KMS-11 (cell line): ENCODE results near the gene USP6.
"Not testable (repeated sequence)": the region's sequence is repeated elsewhere in the genome, so short reads cannot be mapped to it uniquely, and the experiment has no call there.

Source experiments
- H2AFZ ChIP-seq: fragments of 200-600 bp; sonication (generic); 2 replicates; pipeline ENCODE4 v1.6.1; 2016; ENCODE audit warnings: antibody characterized with exemption, mixed run types, low read depth
- H3K27ac ChIP-seq: fragments of 200-600 bp; sonication (generic); 2 replicates; pipeline ENCODE4 v1.6.1; 2016; ENCODE audit warnings: mild to moderate bottlenecking, mixed run types
- H3K27me3 ChIP-seq: fragments of 200-600 bp; sonication (generic); 2 replicates; pipeline ENCODE4 v1.6.1; 2017; ENCODE audit warnings: mild to moderate bottlenecking, low read depth, mixed run types, moderate library complexity; ENCODE audit not compliant: insufficient read depth
- H3K36me3 ChIP-seq: fragments of 200-600 bp; sonication (generic); 2 replicates; pipeline ENCODE4 v1.6.1; 2017; ENCODE audit warnings: mild to moderate bottlenecking, mixed run types; ENCODE audit not compliant: insufficient read depth
- H3K4me1 ChIP-seq: fragments of 200-600 bp; sonication (generic); 2 replicates; pipeline ENCODE4 v1.6.1; 2016; ENCODE audit warnings: mild to moderate bottlenecking, low read depth, mixed run types; ENCODE audit not compliant: poor library complexity, severe bottlenecking
- H3K4me2 ChIP-seq: fragments of 200-600 bp; sonication (generic); 2 replicates; pipeline ENCODE4 v1.7.0; 2016; ENCODE audit warnings: mild to moderate bottlenecking, mixed run types
- H3K4me3 ChIP-seq: fragments of 200-600 bp; sonication (generic); IDR thresholded peaks from 2 replicates; pipeline ENCODE4 v1.6.1; 2017; ENCODE audit warnings: low read depth, low read length, mixed read lengths; ENCODE audit not compliant: insufficient read depth
- H3K79me2 ChIP-seq: fragments of 200-600 bp; sonication (generic); 2 replicates; pipeline ENCODE4 v1.6.1; 2016; ENCODE audit warnings: low read depth, mixed run types; ENCODE audit not compliant: insufficient read depth
- H3K9ac ChIP-seq: fragments of 200-600 bp; sonication (generic); 2 replicates; pipeline ENCODE4 v1.6.1; 2016; ENCODE audit warnings: mild to moderate bottlenecking, mixed run types
- H4K20me1 ChIP-seq: fragments of 200-600 bp; sonication (generic); 2 replicates; pipeline ENCODE4 v1.6.1; 2016; ENCODE audit warnings: mild to moderate bottlenecking, mixed run types; ENCODE audit not compliant: insufficient read depth
- CTCF ChIP-seq: fragments of 200-600 bp; sonication (generic); conservative IDR thresholded peaks from 2 replicates; pipeline ENCODE4 v1.6.1; 2017; ENCODE audit warnings: low read depth, mild to moderate bottlenecking, antibody characterized with exemption, low read length, moderate library complexity, mixed read lengths

The USP6 gene

GRCh38 chr17:5131146-5131715, 15.4 kb downstream of the USP6 start:
- Histone ChIP-seq H3K4me1 (no peaks in the 10 kb centered on the region), H3K27ac (no peak overlapping the region), H3K79me2 (no peaks in the 10 kb centered on the region), H3K27me3 (no peaks in the 10 kb centered on the region), H3K9ac (no peak overlapping the region), H3K4me2 (no peak overlapping the region), H3K36me3 (no peaks in the 10 kb centered on the region), H3K4me3 (no peak overlapping the region), H4K20me1 (no peaks in the 10 kb centered on the region), H2AFZ (no peak overlapping the region)
- TF ChIP-seq CTCF: no peak

DNA sequence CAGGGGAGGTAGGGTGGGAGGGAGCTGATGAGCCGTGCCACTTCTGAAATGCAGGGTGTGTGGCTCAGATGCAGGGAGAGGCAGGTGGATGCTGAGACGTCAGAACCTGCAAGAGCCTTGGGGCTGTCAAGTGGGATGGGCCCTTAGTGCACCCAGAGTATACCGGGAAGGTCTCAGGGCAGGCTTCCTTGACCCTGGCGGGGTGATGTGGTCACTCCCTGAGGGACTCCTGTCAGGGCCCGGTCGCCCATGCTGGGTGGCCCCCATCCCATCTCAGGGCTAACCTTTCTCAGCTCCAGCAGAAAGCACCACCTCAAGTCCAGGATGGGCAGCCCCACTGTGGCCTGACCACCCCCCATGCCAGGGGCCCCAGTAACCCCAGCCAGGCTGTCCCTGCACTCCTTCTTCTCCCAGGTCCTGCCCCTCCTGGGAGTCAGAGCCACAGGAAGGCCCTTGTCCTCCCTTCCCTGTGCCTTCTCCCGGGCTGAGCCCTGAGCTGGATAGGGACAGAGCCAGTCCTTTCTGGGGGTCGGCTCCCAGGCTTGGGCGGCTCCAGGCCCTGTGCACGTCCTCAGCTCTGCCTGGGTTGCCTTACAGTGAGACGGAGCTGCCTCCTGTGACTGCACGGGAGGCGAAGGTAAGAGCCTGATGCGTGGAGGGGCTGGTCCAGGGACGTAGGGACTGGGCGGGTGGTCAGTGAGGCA, 16.1 kb downstream of the USP6 start:
- not testable (repeated sequence) for H2AFZ ChIP-seq, H3K4me3 ChIP-seq, H4K20me1 ChIP-seq, H3K36me3 ChIP-seq, H3K79me2 ChIP-seq, H3K9ac ChIP-seq, H3K27ac ChIP-seq, H3K27me3 ChIP-seq, H3K4me2 ChIP-seq, H3K4me1 ChIP-seq

DNA sequence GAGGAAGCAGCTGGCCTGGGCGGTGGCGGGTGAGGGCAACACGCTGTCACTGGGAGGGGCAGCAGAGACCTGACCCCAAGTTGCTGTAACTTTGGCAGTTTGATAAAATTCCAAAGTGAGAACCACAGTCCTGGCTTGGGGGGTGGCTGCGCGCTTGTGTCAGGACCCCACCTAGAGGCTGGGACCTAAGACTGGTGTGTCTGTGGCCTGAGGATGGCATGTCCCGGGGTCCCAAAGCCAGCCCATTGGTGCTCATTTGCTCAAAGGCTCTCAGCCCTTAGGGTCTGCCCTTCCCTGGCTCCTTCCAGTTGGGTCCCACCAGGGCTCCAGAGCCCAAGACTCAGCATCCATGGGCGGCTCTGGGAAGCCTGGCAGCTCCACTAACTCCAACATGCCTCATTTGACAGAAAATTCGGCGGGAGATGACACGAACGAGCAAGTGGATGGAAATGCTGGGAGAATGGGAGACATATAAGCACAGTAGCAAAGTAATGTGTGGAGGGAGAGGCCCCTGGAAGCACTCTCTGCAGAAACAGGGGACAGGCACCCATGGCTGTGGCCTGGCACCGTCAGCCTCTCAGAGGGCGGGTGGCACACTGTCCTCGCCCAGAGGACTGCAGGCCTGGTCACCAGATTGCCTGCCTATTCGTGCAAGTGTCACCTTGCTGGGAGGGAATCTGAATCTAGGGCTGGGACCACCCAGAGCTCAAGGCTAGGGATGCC, 16.8 kb downstream of the USP6 start:
- H4K20me1 ChIP-seq, H3K27ac ChIP-seq, H3K4me3 ChIP-seq, H3K4me1 ChIP-seq, H3K27me3 ChIP-seq, H3K4me2 ChIP-seq, H3K79me2 ChIP-seq, H3K9ac ChIP-seq, H3K36me3 ChIP-seq, H2AFZ ChIP-seq: not testable (repeated sequence)

- H3K27ac ChIP-seq: no peak overlapping the region
- no peak overlapping the region for H3K4me2 ChIP-seq
- no peaks in the 10 kb centered on the region for H3K4me1 ChIP-seq
- H3K79me2 ChIP-seq: no peaks in the 10 kb centered on the region
- H4K20me1 ChIP-seq: no peaks in the 10 kb centered on the region
- H3K36me3 ChIP-seq: no peaks in the 10 kb centered on the region
- H2AFZ ChIP-seq: no peak overlapping the region
- no peaks in the 10 kb centered on the region for H3K27me3 ChIP-seq
- no peak overlapping the region for H3K4me3 ChIP-seq
- H3K9ac ChIP-seq: no peak overlapping the region
- TF ChIP-seq CTCF: no peak
Measured at GRCh38 chr17:5133311-5133710, 17.5 kb downstream of the USP6 start.

- not testable (repeated sequence) for H2AFZ ChIP-seq, H3K4me1 ChIP-seq, H3K4me2 ChIP-seq, H3K27ac ChIP-seq, H3K9ac ChIP-seq, H3K27me3 ChIP-seq, H3K79me2 ChIP-seq, H3K4me3 ChIP-seq, H3K36me3 ChIP-seq, H4K20me1 ChIP-seq
Measured at GRCh38 chr17:5133961-5134360, 18.1 kb downstream of the USP6 start.

GRCh38 chr17:5134571-5134970, 18.7 kb downstream of the USP6 start:
- not testable (repeated sequence) for H2AFZ ChIP-seq, H3K27ac ChIP-seq, H3K27me3 ChIP-seq, H3K36me3 ChIP-seq, H3K4me3 ChIP-seq, H4K20me1 ChIP-seq, H3K79me2 ChIP-seq, H3K9ac ChIP-seq, H3K4me2 ChIP-seq, H3K4me1 ChIP-seq

DNA sequence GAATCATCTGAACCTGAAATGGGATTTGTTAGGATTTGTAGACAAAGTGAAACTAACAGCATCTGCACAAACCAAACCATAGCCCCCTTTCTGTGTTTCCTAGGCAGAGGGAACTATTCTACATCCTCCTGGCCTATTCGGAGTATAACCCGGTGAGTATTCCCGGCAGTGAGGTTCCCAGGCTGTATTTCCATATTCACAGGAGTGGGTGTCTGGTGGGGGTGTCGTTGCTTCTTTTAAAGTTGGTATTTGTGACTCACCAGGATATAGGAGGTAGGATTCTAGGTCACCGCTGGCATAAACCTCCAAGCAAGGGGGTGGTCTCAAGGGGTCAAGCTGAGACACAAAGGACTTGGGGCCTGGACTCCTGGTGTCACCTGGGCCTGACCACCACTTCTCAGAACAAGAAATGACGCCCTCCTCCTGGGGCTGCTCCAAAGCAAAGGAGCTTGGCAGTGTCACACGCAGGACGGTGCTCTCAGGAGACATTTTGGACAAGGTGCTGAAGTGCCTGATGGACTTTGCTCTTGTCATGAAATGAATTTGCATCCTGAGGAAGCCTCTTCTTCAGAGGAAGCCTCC, 19.4 kb downstream of the USP6 start:
- H3K27ac ChIP-seq, H3K79me2 ChIP-seq, H2AFZ ChIP-seq, H3K4me3 ChIP-seq, H3K4me2 ChIP-seq, H3K4me1 ChIP-seq, H3K27me3 ChIP-seq, H3K36me3 ChIP-seq, H4K20me1 ChIP-seq, H3K9ac ChIP-seq: not testable (repeated sequence)
